Measurements from ENCODE around the gene TAF11L10. TPM values are rescaled to one million over a fixed set of nuclear protein-coding genes. Genes with fewer than 3 reads are reported as not detected.
"Not testable (repeated sequence)": the region's sequence is repeated elsewhere in the genome, so short reads cannot be mapped to it uniquely, and the experiment has no call there.

TAF11L10 gene
- total RNA-seq, 1 experiment from 2014 or later, result not detected

DNA sequence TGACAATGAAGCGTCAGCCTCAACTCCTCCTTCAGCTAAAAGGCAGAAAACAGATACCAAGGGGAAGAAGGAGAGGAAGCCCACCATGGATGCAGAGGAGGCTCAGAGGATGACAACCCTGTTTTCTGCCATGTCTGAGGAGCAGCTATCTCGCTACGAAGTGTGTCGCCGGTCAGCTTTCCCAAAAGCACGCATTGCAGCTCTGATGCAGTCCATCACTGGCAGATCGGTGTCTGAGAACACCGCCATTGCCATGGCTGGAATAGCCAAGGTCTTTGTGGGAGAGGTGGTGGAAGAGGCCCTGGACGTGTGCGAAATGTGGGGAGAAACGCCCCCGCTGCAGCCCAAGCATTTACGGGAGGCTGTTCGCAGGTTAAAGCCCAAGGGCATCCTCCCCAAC lies 7.3 kb upstream of the TAF11L10 start:
- DNase-seq (ENCODE audit: low read depth, low spot score) (no peak), ATAC-seq (no peak)
- no TSS peak for BruUV-seq (replicated peaks)
- H3K4me1 ChIP-seq (ENCODE audit: control insufficient read depth, insufficient read depth, low read length), result no peaks in the 10 kb centered on the region
- no peak overlapping the region for H3K4me3 ChIP-seq (ENCODE audit: low read depth in 2 of 2, low read length in 2 of 2)
- in situ Hi-C loops (cut with HindIII; ENCODE audit: low pct_unique_long_range_greater_than_20kb, low sequenced_read_pairs), result no loop called here
- H3K27me3 ChIP-seq (ENCODE audit: control insufficient read depth, insufficient read depth, low read length), result no peaks in the 10 kb centered on the region
- no peaks in the 10 kb centered on the region for H3K36me3 ChIP-seq (ENCODE audit: control insufficient read depth, insufficient read depth, low read length)
- no peak overlapping the region for H3K27ac ChIP-seq (ENCODE audit: low read length)
- intact Hi-C loops (cut with micrococcal nuclease; ENCODE audit: unreplicated experiment), result no loop called here
- no peaks in the 10 kb centered on the region for H3K9me3 ChIP-seq (ENCODE audit: control insufficient read depth, insufficient read depth, low read depth, low read length)
- CTCF ChIA-PET, result no interaction called here
- POLR2A ChIA-PET, result no interaction called here
- no peak for TF ChIP-seq TCF7L2 (IDR thresholded peaks at IDR 0.05; ENCODE audit: low read depth, low read length)

DNA sequence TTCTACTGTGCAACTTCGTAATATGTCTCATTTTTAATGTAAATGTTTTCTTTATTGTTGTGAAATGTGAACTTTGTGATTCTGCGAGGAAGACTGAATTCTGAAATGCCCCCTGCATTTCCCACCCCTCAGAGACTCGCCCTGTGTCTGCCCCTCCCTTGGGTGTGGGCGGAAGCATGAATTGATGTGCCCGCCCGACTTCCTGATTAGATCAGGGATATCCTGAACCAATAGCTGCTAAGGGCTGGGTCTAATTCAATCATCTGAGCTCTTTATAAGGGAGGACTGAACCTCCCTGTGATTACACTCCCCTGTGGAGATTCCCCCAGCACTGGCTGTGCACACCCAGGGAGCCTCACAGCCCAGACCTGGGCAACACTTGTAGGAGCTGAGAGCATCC lies 6.3 kb upstream of the TAF11L10 start, which contains the start of gene TAF11L11:
TSS of gene TAF11L11 (plus strand) at position 304 of the 400 bp plus-strand sequence.
- H3K4me1 ChIP-seq (ENCODE audit: control insufficient read depth, insufficient read depth, low read length); CTCF ChIA-PET; intact Hi-C loops (cut with micrococcal nuclease; ENCODE audit: unreplicated experiment); H3K27ac ChIP-seq (ENCODE audit: low read length); BruUV-seq (replicated peaks); ATAC-seq; H3K4me3 ChIP-seq (ENCODE audit: low read depth in 2 of 2, low read length in 2 of 2); POLR2A ChIA-PET; DNase-seq (ENCODE audit: low read depth, low spot score); in situ Hi-C loops (cut with HindIII; ENCODE audit: low pct_unique_long_range_greater_than_20kb, low sequenced_read_pairs); H3K36me3 ChIP-seq (ENCODE audit: control insufficient read depth, insufficient read depth, low read length); H3K27me3 ChIP-seq (ENCODE audit: control insufficient read depth, insufficient read depth, low read length); H3K9me3 ChIP-seq (ENCODE audit: control insufficient read depth, insufficient read depth, low read depth, low read length): not testable (repeated sequence)

DNA sequence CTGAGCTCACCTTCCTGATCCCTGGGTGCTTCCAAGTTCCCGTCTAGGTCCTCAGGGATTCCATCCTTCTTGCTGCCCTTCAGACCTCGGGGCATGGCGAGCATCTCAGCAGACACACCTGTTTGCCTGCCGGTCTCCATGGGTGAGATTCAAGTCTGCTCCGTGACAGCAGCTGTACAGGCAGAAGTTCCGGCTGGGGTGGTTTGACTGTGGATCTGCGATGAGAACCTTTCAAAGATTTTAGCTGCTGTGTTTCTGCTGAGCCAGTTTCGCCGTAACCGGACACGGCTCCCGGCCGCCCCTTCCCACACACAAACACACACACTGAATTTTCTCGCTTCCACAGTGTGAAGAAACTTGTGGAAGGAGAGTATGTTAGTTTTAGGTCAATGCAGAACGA lies 3.4 kb downstream of the TAF11L10 start, which contains the start of gene TAF11L9:
TSS of gene TAF11L9 (minus strand) at position 140 of the 400 bp plus-strand sequence.
- ATAC-seq; in situ Hi-C loops (cut with HindIII; ENCODE audit: low pct_unique_long_range_greater_than_20kb, low sequenced_read_pairs): not testable (repeated sequence)

DNA sequence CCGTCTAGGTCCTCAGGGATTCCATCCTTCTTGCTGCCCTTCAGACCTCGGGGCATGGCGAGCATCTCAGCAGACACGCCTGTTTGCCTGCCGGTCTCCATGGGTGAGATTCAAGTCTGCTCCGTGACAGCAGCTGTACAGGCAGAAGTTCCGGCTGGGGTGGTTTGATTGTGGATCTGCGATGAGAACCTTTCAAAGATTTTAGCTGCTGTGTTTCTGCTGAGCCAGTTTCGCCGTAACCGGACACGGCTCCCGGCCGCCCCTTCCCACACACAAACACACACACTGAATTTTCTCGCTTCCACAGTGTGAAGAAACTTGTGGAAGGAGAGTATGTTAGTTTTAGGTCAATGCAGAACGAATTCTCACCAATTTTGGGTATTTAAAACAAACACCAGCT lies 6.8 kb downstream of the TAF11L10 start, which contains the start of gene TAF11L8:
TSS of gene TAF11L8 (minus strand) at position 101 of the 400 bp plus-strand sequence.
- H3K4me1 ChIP-seq (ENCODE audit: control insufficient read depth, insufficient read depth, low read length); BruUV-seq (replicated peaks); H3K9me3 ChIP-seq (ENCODE audit: control insufficient read depth, insufficient read depth, low read depth, low read length); ATAC-seq; H3K36me3 ChIP-seq (ENCODE audit: control insufficient read depth, insufficient read depth, low read length); H3K4me3 ChIP-seq (ENCODE audit: low read depth in 2 of 2, low read length in 2 of 2); H3K27me3 ChIP-seq (ENCODE audit: control insufficient read depth, insufficient read depth, low read length); POLR2A ChIA-PET; DNase-seq (ENCODE audit: low read depth, low spot score); H3K27ac ChIP-seq (ENCODE audit: low read length); in situ Hi-C loops (cut with HindIII; ENCODE audit: low pct_unique_long_range_greater_than_20kb, low sequenced_read_pairs); CTCF ChIA-PET; intact Hi-C loops (cut with micrococcal nuclease; ENCODE audit: unreplicated experiment): not testable (repeated sequence)

More for the DNA sequence above, 3.4 kb downstream of the TAF11L10 start, which contains the start of gene TAF11L9:
- H3K27ac ChIP-seq (ENCODE audit: low read length); POLR2A ChIA-PET; H3K4me3 ChIP-seq (ENCODE audit: low read depth in 2 of 2, low read length in 2 of 2); BruUV-seq (replicated peaks); H3K36me3 ChIP-seq (ENCODE audit: control insufficient read depth, insufficient read depth, low read length); H3K27me3 ChIP-seq (ENCODE audit: control insufficient read depth, insufficient read depth, low read length); intact Hi-C loops (cut with micrococcal nuclease; ENCODE audit: unreplicated experiment); DNase-seq (ENCODE audit: low read depth, low spot score); H3K9me3 ChIP-seq (ENCODE audit: control insufficient read depth, insufficient read depth, low read depth, low read length); CTCF ChIA-PET; H3K4me1 ChIP-seq (ENCODE audit: control insufficient read depth, insufficient read depth, low read length): not testable (repeated sequence)

DNA sequence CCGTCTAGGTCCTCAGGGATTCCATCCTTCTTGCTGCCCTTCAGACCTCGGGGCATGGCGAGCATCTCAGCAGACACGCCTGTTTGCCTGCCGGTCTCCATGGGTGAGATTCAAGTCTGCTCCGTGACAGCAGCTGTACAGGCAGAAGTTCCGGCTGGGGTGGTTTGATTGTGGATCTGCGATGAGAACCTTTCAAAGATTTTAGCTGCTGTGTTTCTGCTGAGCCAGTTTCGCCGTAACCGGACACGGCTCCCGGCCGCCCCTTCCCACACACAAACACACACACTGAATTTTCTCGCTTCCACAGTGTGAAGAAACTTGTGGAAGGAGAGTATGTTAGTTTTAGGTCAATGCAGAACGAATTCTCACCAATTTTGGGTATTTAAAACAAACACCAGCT lies 12.0 kb downstream of the TAF11L10 start, which contains the start of gene TAF11L7:
TSS of gene TAF11L7 (minus strand) at position 101 of the 400 bp plus-strand sequence.
- H3K36me3 ChIP-seq (ENCODE audit: control insufficient read depth, insufficient read depth, low read length); H3K9me3 ChIP-seq (ENCODE audit: control insufficient read depth, insufficient read depth, low read depth, low read length); BruUV-seq (replicated peaks); POLR2A ChIA-PET; ATAC-seq; DNase-seq (ENCODE audit: low read depth, low spot score); H3K27ac ChIP-seq (ENCODE audit: low read length); CTCF ChIA-PET; in situ Hi-C loops (cut with HindIII; ENCODE audit: low pct_unique_long_range_greater_than_20kb, low sequenced_read_pairs); intact Hi-C loops (cut with micrococcal nuclease; ENCODE audit: unreplicated experiment); H3K4me3 ChIP-seq (ENCODE audit: low read depth in 2 of 2, low read length in 2 of 2); H3K27me3 ChIP-seq (ENCODE audit: control insufficient read depth, insufficient read depth, low read length); H3K4me1 ChIP-seq (ENCODE audit: control insufficient read depth, insufficient read depth, low read length): not testable (repeated sequence)

Other genes starting within 250 kb of the TAF11L10 start
- not detected for gene TAF11L2, start 99.6 kb downstream of the TAF11L10 start, total RNA-seq (2021; ENCODE audit: unreplicated experiment)
- not detected for gene TAF11L3, start 79.5 kb downstream of the TAF11L10 start, total RNA-seq (2021; ENCODE audit: unreplicated experiment)
- gene TAF11L4, start 76.0 kb downstream of the TAF11L10 start, total RNA-seq (2021; ENCODE audit: unreplicated experiment), result not detected
- not detected for gene TAF11L5, start 72.6 kb downstream of the TAF11L10 start, total RNA-seq (2021; ENCODE audit: unreplicated experiment)
- gene TAF11L6, start 69.2 kb downstream of the TAF11L10 start, total RNA-seq (2021; ENCODE audit: unreplicated experiment), result not detected
- gene TAF11L7, start 12.1 kb downstream of the TAF11L10 start, total RNA-seq (2021; ENCODE audit: unreplicated experiment), result not detected
- gene TAF11L8, start 6.9 kb downstream of the TAF11L10 start, total RNA-seq (2021; ENCODE audit: unreplicated experiment), result not detected
- not detected for gene TAF11L9, start 3.4 kb downstream of the TAF11L10 start, total RNA-seq (2021; ENCODE audit: unreplicated experiment)
- not detected for gene TAF11L11, start 6.4 kb upstream of the TAF11L10 start, total RNA-seq (2021; ENCODE audit: unreplicated experiment)
- not detected for gene TAF11L12, start 12.6 kb upstream of the TAF11L10 start, total RNA-seq (2021; ENCODE audit: unreplicated experiment)
- not detected for gene TAF11L13, start 34.3 kb upstream of the TAF11L10 start, total RNA-seq (2021; ENCODE audit: unreplicated experiment)
- not detected for gene TAF11L14, start 36.6 kb upstream of the TAF11L10 start, total RNA-seq (2021; ENCODE audit: unreplicated experiment)